NB4 (cell line): ENCODE results near the gene BHLHA15.

ENCODE experiments used
- DNase-seq: peaks from one replicate; pipeline ENCODE4 v3.0.0; 2010; ENCODE audit warnings: low read depth
- H3K4me3 ChIP-seq: one replicate; pipeline ENCODE4 v1.5.1; 2011; ENCODE audit warnings: mild to moderate bottlenecking, low read depth, low read length, moderate library complexity
- CTCF ChIP-seq: IDR thresholded peaks from one replicate; pipeline ENCODE4 v1.5.1; 2012; ENCODE audit warnings: low read depth, low read length
- MYC ChIP-seq: IDR thresholded peaks from 2 replicates; pipeline ENCODE4 v1.6.1; 2011; ENCODE audit warnings: low read depth, low read length
- POLR2A ChIP-seq: IDR thresholded peaks from 2 replicates; pipeline ENCODE4 v1.6.1; 2011; ENCODE audit warnings: mild to moderate bottlenecking; ENCODE audit not compliant: insufficient read length; ENCODE audit errors: extremely low read depth
- TF ChIP-seq, protein P1 (sequence below): IDR thresholded peaks from 2 replicates; pipeline ENCODE4 v1.6.1; 2011; ENCODE audit warnings: low read depth, low read length

Gene BHLHA15

GRCh38 chr7:98234429-98235147, 23.3 kb downstream of the BHLHA15 start:
- no peak for DNase-seq
- no peak overlapping the region for H3K4me3 ChIP-seq

DNA sequence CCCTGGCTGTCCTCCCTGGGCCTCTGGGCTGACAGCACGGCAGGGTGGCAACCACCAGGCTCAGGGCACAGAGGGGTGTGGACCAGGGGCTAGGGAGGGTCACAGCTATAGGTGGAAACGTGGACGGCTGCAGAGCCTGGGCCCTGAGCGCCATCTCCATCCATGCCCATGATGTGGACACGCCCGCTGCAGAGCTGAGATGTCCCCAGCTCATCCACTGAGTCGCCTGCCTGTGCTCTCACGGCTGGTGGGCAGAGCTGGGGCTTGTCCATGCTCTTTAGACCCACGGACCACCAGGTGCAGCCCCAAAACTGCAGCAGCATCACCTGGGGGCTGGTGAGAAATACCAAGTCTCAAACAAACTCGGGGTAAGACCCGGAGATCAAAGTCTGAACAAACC, 24.7 kb downstream of the BHLHA15 start:
- no peak for DNase-seq
- TF ChIP-seq MYC (no peak), CTCF (no peak), POLR2A (no peak)
- TF ChIP-seq, protein P1, sequence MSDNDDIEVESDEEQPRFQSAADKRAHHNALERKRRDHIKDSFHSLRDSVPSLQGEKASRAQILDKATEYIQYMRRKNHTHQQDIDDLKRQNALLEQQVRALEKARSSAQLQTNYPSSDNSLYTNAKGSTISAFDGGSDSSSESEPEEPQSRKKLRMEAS: no peak

More at GRCh38 chr7:98234429-98235147, 23.3 kb downstream of the BHLHA15 start:
- no peak for TF ChIP-seq MYC
- TF ChIP-seq CTCF: no peak
- TF ChIP-seq, protein P1: no peak
- no peak for TF ChIP-seq POLR2A

GRCh38 chr7:98236355-98237185, 25.3 kb downstream of the BHLHA15 start:
- H3K4me3 ChIP-seq: no peak overlapping the region
- TF ChIP-seq, protein P1: no peak
- TF ChIP-seq MYC (no peak), CTCF (no peak), POLR2A (no peak)
- no peak for DNase-seq

More for the DNA sequence above, 24.7 kb downstream of the BHLHA15 start:
- H3K4me3 ChIP-seq: no peak overlapping the region

DNA sequence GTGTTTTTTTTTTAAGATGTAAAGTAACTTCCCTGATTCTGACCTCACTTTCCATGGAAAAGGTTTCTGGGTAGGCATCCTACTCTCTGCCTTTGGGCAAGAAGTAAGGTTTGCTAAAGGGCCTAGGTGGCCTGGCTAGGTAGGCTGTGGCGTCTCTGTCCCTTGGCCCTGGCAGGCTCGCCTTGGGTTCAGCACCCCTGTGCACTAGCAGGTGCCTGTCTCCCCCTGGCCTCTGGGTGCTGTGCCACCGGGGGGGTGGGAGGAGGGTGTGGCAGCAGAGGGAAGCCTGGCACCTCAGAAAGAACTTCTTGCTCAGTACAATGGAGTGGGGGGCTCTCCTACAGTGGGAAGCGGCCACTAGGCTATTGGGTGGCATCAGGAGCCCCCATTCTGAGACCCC, 26.8 kb downstream of the BHLHA15 start:
- no peak for DNase-seq
- H3K4me3 ChIP-seq: no peak overlapping the region
- TF ChIP-seq POLR2A (no peak), CTCF (no peak), MYC (no peak)
- TF ChIP-seq, protein P1: no peak

- H3K4me3 ChIP-seq: no peak overlapping the region
- DNase-seq: no peak
- TF ChIP-seq, protein P1: no peak
- TF ChIP-seq MYC: no peak
- no peak for TF ChIP-seq POLR2A
- TF ChIP-seq CTCF: no peak
Measured at GRCh38 chr7:98238976-98239375, 27.7 kb downstream of the BHLHA15 start.
